Uterus (tissue), 2 donors: Measurements from ENCODE around the gene PCDHGA3.

ENCODE experiments used
- CTCF ChIP-seq, 4 experiments: fragments of 200-600 bp in 2 of 4; fragments of 450-650 bp in 2 of 4; sonication (generic) in 2 of 4; IDR thresholded peaks; one replicate each; pipeline ENCODE4 v1.5.1; 2016 to 2019; ENCODE audit warnings: antibody characterized with exemption in 4 of 4, mild to moderate bottlenecking in 2 of 4, moderate library complexity in 1 of 4
- POLR2A ChIP-seq, 2 donors: fragments of 450-650 bp; IDR thresholded peaks; one replicate each; pipeline ENCODE4 v1.6.1; 2016; ENCODE audit warnings: antibody characterized with exemption in 2 of 2, mild to moderate bottlenecking in 1 of 2, moderate library complexity in 1 of 2

GRCh38 chr5:141382469-141383294, 39.1 kb downstream of the PCDHGA3 start, which contains the start of gene PCDHGA7:
- TF ChIP-seq CTCF (IDR thresholded peaks at IDR 0.05) (no peak), POLR2A (IDR thresholded peaks at IDR 0.05) (no peak)
